Loucy (cell line): ENCODE data around the gene NCR2.

Source experiments
- EZH2phosphoT487 ChIP-seq: fragments of 200-600 bp; IDR thresholded peaks from 2 replicates; pipeline ENCODE4 v1.6.1; 2018; ENCODE audit warnings: antibody characterized with exemption, mild to moderate bottlenecking, moderate library complexity, borderline replicate concordance
- TF ChIP-seq, protein P1 (sequence below): fragments of 200-600 bp; sonication (generic); conservative IDR thresholded peaks from 2 replicates; pipeline ENCODE4 v1.5.1; 2014; ENCODE audit warnings: mild to moderate bottlenecking, antibody characterized with exemption, low read length

- TF ChIP-seq, protein P1, sequence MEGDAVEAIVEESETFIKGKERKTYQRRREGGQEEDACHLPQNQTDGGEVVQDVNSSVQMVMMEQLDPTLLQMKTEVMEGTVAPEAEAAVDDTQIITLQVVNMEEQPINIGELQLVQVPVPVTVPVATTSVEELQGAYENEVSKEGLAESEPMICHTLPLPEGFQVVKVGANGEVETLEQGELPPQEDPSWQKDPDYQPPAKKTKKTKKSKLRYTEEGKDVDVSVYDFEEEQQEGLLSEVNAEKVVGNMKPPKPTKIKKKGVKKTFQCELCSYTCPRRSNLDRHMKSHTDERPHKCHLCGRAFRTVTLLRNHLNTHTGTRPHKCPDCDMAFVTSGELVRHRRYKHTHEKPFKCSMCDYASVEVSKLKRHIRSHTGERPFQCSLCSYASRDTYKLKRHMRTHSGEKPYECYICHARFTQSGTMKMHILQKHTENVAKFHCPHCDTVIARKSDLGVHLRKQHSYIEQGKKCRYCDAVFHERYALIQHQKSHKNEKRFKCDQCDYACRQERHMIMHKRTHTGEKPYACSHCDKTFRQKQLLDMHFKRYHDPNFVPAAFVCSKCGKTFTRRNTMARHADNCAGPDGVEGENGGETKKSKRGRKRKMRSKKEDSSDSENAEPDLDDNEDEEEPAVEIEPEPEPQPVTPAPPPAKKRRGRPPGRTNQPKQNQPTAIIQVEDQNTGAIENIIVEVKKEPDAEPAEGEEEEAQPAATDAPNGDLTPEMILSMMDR = no peak
- no peak for TF ChIP-seq EZH2phosphoT487
Observed at GRCh38 chr6:41355952-41356351, 20.5 kb downstream of the NCR2 start.
